RKO (cell line): ENCODE results near the gene ABCC1.
A peak's percentile ranks its signal among the peaks of the same experiment; 100 is the strongest.
"Not testable (repeated sequence)": the region's sequence is repeated elsewhere in the genome, so short reads cannot be mapped to it uniquely, and the experiment has no call there.

ENCODE experiments used
- DNase-seq: peaks from one replicate; pipeline ENCODE4 v3.0.0-alpha.2; 2016; ENCODE audit warnings: low spot score

Gene ABCC1

GRCh38 chr16:16083421-16084156 lies 134.2 kb downstream of the ABCC1 start:
- peak; percentile 58 for DNase-seq

DNA sequence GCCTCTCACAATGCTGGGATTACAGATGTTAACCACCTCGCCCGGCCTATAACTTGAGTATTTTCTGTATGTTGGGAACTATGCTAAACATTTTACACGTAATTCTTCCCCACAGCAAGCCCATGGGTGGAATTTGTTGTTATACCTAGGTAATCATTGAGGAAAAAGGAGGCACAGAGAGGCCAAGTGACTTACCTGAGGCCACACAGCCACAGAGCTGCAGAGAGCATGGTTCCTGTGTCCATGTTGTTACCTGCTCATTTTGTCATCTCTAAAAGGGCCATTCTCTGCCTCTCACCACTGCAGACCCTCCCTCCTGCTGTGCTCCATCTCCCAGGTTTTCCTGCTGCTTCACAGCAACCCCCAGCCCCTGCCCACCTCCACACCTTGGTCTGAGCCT lies 135.5 kb downstream of the ABCC1 start:
- no peak for DNase-seq

- DNase-seq, result no peak
These were observed 137.4 kb downstream of the ABCC1 start for GRCh38 chr16:16086653-16087446.

- DNase-seq, result no peak
These were observed 140.8 kb downstream of the ABCC1 start for GRCh38 chr16:16090238-16090637.

- no peak for DNase-seq
These were observed 143.7 kb downstream of the ABCC1 start for GRCh38 chr16:16092925-16093627.

DNA sequence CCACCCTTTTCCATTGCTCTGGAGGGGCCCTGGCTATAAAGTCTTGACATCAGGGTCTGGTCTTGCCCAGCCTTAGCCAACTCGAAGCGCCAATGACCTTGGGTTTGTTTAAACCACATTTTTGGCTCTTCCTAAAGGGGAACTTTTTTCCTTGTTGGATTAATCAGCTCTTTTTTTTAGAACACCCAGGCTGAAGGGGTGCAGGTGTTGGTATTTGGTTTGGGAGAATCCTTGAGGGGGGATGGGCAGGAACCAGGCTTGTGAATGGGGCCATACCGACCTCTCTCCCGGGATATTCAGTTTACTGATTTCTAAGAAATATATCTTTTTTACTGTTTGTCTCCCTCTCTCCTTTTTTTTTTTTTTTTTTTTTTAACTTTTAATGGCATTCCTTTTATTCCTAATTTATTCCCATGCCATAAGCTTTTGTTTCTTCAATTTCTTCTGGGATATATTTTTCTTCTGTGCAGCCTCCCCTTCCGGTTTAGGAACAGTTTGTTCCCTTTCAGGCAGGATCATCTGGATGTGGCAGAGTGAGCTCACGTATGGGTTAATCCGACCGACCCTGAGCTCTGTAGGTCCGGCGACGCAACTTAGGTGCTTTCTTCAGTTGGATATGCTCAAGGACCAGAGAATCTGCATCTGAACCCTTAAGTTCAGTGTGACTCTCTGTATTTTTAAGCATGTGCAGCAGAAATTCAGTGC lies 144.4 kb downstream of the ABCC1 start:
- DNase-seq, result no peak

GRCh38 chr16:16095646-16096045 lies 146.2 kb downstream of the ABCC1 start:
- DNase-seq, result no peak

DNA sequence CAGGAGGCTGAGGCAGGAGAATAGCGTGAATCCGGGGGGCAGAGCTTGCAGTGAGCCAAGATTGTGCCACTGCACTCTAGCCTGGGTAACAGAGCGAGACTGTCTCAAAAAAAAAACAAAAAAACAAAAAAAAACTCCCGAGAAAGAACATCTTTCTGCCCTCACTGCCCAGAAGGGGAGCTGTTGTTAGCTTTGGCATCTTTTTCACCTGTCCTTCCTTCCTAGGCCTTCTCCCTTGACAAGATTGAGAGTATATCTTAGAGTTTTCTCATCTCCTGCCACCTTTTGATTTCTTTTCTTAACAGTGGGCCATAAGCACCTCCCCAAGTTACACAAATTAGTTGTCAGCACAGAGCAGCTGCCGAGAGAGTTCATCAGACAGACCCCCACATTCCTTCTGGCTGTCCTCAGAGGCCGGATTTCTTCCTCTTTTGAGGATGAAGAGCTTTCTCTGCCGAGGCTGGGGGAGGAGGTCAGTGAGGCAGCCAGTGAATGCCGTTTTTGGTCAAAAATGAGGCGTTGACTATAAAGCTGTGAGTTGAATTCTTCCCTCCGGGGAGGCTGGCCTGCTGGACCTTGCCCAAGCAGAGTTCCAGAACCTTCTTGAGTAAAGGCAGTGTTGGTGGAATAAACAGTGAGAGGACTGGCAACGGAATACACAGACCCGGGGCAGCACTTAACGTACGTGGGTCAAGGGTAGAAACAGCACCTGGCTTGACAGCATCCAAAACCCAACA lies 146.9 kb downstream of the ABCC1 start:
- DNase-seq, result no peak

- no peak for DNase-seq
These were observed 147.4 kb downstream of the ABCC1 start for GRCh38 chr16:16096858-16097213.

GRCh38 chr16:16099320-16099719 lies 149.9 kb downstream of the ABCC1 start:
- DNase-seq, result no peak

- no peak for DNase-seq
These were observed 151.2 kb downstream of the ABCC1 start for GRCh38 chr16:16100631-16101030.

GRCh38 chr16:16101585-16101984 lies 152.2 kb downstream of the ABCC1 start:
- DNase-seq, result no peak

- no peak for DNase-seq
These were observed 153.3 kb downstream of the ABCC1 start for GRCh38 chr16:16102738-16103137.

DNA sequence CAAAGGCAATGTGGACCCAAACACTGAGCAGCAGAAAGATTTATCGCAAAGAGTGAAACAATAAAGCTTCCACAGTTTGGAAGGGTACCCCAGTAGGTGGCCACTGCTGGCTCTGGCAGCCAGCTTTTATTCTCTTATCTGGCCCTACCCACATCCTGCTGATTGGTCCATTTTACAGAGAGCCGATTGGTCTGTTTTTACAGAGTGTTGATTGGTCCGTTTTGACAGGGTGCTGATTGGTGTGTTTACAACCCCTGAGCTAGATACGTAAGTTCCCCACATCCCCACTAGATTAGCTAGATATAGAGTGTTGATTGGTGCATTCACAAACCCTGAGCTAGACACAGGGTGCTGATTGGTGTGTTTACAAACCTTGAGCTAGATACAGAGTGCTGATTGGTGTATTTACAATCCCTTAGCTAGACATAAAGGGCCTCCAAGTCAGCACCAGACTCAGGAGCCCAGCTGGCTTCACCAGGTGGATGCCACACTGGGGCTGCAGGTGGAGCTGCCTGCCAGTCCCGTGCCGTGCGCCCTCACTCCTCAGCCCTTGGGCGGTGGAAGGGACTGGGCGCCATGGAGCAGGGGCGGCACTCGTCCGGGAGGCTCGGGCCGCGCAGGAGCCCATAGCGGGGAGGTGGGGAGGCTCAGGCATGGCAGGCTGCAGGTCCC lies 154.9 kb downstream of the ABCC1 start:
- DNase-seq, result not testable (repeated sequence)

DNA sequence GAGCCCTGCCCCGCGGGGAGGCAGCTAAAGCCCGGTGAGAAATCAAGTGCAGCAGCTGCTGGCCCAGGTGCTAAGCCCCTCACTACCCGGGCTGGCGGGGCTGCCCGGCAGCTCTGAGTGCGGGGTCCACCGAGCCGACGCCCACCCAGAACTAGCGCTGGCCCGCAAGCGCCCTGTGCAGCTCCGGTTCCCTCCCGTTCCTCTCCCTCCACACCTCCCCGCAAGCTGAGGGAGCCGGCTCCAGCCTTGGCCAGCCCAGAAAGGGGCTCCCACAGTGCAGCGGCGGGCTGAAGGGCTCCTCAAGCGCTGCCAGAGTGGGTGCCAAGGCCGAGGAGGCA lies 155.4 kb downstream of the ABCC1 start:
- DNase-seq, result not testable (repeated sequence)

GRCh38 chr16:16105646-16106045 lies 156.2 kb downstream of the ABCC1 start:
- no peak for DNase-seq

DNA sequence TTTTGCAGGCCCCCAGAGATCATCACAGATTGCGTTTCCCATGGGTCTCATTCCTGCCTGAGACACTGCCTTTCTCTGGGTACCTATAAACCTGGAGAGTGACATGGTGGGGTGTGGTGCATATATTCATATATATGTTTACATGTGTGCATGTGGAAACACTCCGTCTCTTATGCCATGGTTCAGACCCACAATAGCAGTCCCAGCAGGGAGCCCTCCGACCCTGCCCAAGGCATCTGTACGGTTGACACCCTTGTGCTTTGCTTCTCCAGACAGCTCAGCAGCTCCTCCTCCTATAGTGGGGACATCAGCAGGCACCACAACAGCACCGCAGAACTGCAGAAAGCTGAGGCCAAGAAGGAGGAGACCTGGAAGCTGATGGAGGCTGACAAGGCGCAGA lies 157.1 kb downstream of the ABCC1 start:
- no peak for DNase-seq

GRCh38 chr16:16107839-16108238 lies 158.4 kb downstream of the ABCC1 start:
- DNase-seq, result no peak

DNA sequence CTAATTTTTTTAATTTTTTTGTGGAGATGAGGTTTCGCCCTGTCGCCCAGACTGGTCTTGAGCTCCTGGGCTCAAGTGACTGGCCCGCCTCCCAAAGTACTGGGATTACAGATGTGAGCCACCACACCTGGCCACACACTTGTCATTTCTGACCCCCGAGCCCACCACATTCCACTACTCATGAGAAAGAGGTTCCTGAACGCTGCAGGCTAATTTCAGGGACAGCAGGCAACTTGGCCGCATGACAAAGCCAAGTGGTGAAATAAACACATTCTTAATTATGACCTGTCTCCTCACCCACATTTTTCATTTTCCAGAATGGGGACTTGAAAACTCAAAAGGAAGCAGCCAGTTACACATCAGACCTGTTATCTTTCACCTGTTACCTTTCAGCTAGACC lies 159.3 kb downstream of the ABCC1 start:
- no peak for DNase-seq

DNA sequence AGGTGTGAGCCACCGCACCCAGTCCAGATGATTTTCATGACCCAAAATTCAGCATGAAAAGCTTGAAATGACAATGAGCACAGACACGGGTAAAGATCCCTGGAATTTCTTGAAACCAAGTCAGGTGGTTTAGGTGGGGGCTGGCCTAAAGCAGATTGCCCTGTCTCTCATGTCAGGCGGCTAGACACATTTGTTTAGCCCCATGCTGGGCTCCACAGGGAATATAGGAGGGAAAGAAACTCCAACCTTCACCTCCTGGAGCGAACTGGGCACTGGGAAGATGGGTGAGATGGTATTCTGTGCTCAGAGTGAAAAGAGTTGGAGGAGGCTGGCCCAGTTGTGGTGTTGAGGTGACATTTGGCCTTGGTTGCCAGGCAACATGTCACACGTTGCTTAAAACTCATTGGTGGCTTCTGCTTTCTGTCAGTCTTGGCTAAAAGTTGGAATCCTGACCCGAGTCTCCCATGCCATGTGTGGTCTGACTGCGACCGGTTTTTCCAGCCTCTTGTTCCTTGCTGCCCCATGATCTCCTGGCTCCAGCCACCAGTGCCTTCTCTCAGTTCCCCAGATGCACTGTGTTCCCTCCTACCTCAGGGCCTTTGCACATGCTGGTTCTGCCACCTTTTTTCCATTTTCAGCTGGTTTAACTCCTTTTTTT lies 160.2 kb downstream of the ABCC1 start:
- no peak for DNase-seq

- DNase-seq, result no peak
These were observed 160.7 kb downstream of the ABCC1 start for GRCh38 chr16:16110111-16110490.
